HL-60 (cell line): ENCODE data around the gene PPP1R16B.

Experiments used
- CTCF ChIP-seq: IDR thresholded peaks from one replicate; pipeline ENCODE4 v1.5.1; 2011; ENCODE audit warnings: low read length, control low read depth, inconsistent platforms; ENCODE audit not compliant: insufficient read depth
- POLR2AphosphoS5 ChIP-seq: IDR thresholded peaks from 2 replicates; pipeline ENCODE4 v1.6.1; 2012; ENCODE audit warnings: low read depth
- REST ChIP-seq: IDR thresholded peaks from 2 replicates; pipeline ENCODE4 v1.6.1; 2012; ENCODE audit warnings: low read depth; ENCODE audit not compliant: insufficient replicate concordance

- TF ChIP-seq CTCF (no peak), REST (no peak), POLR2AphosphoS5 (no peak)
These were observed 152.5 kb downstream of the PPP1R16B start for GRCh38 chr20:38957915-38958485.
